HepG2 (cell line): ENCODE results near the gene CAMTA1. TPM values are rescaled to one million over a fixed set of nuclear protein-coding genes. Genes with fewer than 3 reads are reported as not detected.

Source experiments
- ATAC-seq: fragments of 200-7000 bp; cut with Tn5 transposase; 3 replicates; pipeline ENCODE4 v1.9.1; 2020; ENCODE audit warnings: mild to moderate bottlenecking, moderate library complexity
- BruUV-seq: library from RNA; stranded (reverse); fragments of 400-500 nt; replicated peaks from 2 replicates; lab custom pipeline; 2021; lab: Mats Ljungman, UMichigan
- CTCF ChIA-PET: fragments of 300-600 bp; formaldehyde crosslinking; extraction: SDS; loops from one replicate; lab custom pipeline; 2021; ENCODE audit warnings: low total read pairs, inconsistent platforms, low intra/inter-chr PET ratio; lab: Yijun Ruan, JAX
- POLR2A ChIA-PET: fragments of 350-600 bp; sonication (Branson Sonifier 250); formaldehyde crosslinking; loops from one replicate; lab custom pipeline; 2020; ENCODE audit warnings: antibody characterized with exemption, inconsistent platforms; lab: Yijun Ruan, JAX
- DNase-seq: peaks from one replicate; pipeline ENCODE4 v3.0.0-alpha.2; 2015; ENCODE audit warnings: low spot score
- FAIRE-seq: peaks from 3 replicates; lab custom pipeline; 2011; peaks lifted over from hg19 to GRCh38; lab: Jason Lieb, UNC
- H2AFZ ChIP-seq: one replicate; pipeline ENCODE4 v1.6.1; 2011; ENCODE audit warnings: low read length, inconsistent platforms
- H3K27ac ChIP-seq: fragments of 300-600 bp; 3 replicates; pipeline ENCODE4 v1.8.0; 2011; ENCODE audit warnings: mixed run types, mild to moderate bottlenecking, mixed read lengths, low read length, inconsistent platforms; ENCODE audit not compliant: insufficient read depth; ENCODE audit errors: extremely low read length
- H3K27me3 ChIP-seq, 2 experiments: fragments of 200-600 bp in 1 of 2; 2 replicates in 1 of 2; 3 replicates in 1 of 2; pipeline versions ENCODE4 v1.6.0 to v1.8.0; 2011; ENCODE audit warnings: low read length in 2 of 2, mild to moderate bottlenecking in 2 of 2, moderate library complexity in 2 of 2, inconsistent platforms in 1 of 2; ENCODE audit not compliant: insufficient read depth in 2 of 2, control insufficient read depth in 1 of 2
- H3K36me3 ChIP-seq, 2 experiments: fragments of 200-600 bp in 1 of 2; replicated peaks in 1 of 2; 2 replicates in 1 of 2; 3 replicates in 1 of 2; pipeline versions ENCODE4 v1.5.1 to v1.8.0; 2011; ENCODE audit warnings: low read length in 2 of 2, inconsistent platforms in 1 of 2; ENCODE audit not compliant: insufficient read depth in 2 of 2, control insufficient read depth in 1 of 2
- H3K4me1 ChIP-seq: 2 replicates; pipeline ENCODE4 v1.5.1; 2012; ENCODE audit warnings: low read length, inconsistent platforms; ENCODE audit not compliant: insufficient read depth
- H3K4me2 ChIP-seq: 2 replicates; pipeline ENCODE4 v1.6.0; 2011; ENCODE audit warnings: low read depth, low read length, inconsistent platforms
- H3K4me3 ChIP-seq, 3 experiments: fragments of 200-600 bp in 1 of 3; sonication (generic), shearing (Covaris generic) in 1 of 3; replicated peaks in 1 of 3; 2 replicates each; pipeline ENCODE4 v1.5.1; 2011 to 2016; ENCODE audit warnings: low read length in 3 of 3, inconsistent platforms in 2 of 3, low read depth in 2 of 3, mild to moderate bottlenecking in 2 of 3, control low read depth in 1 of 3, mixed read lengths in 1 of 3; ENCODE audit not compliant: insufficient read depth in 1 of 3
- H3K79me2 ChIP-seq: one replicate; pipeline ENCODE4 v1.6.1; 2011; ENCODE audit warnings: low read length, inconsistent platforms; ENCODE audit not compliant: insufficient read depth
- H3K9ac ChIP-seq: 2 replicates; pipeline ENCODE4 v1.6.0; 2011; ENCODE audit warnings: mild to moderate bottlenecking, low read depth, low read length, inconsistent platforms; ENCODE audit not compliant: insufficient read depth
- H3K9me3 ChIP-seq: 2 replicates; pipeline ENCODE4 v1.5.1; 2012; ENCODE audit warnings: mild to moderate bottlenecking, low read length
- H4K20me1 ChIP-seq: 2 replicates; pipeline ENCODE4 v1.6.0; 2011; ENCODE audit warnings: inconsistent platforms, mild to moderate bottlenecking, low read length, moderate library complexity; ENCODE audit not compliant: insufficient read depth
- DNMT1 ChIP-seq: sonication (generic); formaldehyde crosslinking; IDR thresholded peaks from 2 replicates; pipeline ENCODE4 v1.5.1; 2020; ENCODE audit warnings: mild to moderate bottlenecking, missing genetic modification reagents
- JARID2 ChIP-seq: sonication (generic); formaldehyde crosslinking; IDR thresholded peaks from 2 replicates; pipeline ENCODE4 v1.8.1; 2023; ENCODE audit warnings: missing genetic modification reagents, inconsistent platforms; ENCODE audit not compliant: insufficient replicate concordance
- NR2F6 ChIP-seq, 2 experiments: IDR thresholded peaks; 2 replicates each; pipeline ENCODE4 v1.6.1; 2016; ENCODE audit warnings: antibody characterized with exemption in 1 of 2, mild to moderate bottlenecking in 1 of 2
- PTBP1 ChIP-seq: fragments of 200-400 bp; formaldehyde crosslinking; IDR thresholded peaks from 2 replicates; pipeline ENCODE4 v1.6.1; 2018; ENCODE audit warnings: low read length, low read depth; ENCODE audit not compliant: poor library complexity, severe bottlenecking
- RBM22 ChIP-seq: fragments of 200-400 bp; formaldehyde crosslinking; optimal IDR thresholded peaks from 2 replicates; pipeline ENCODE3; 2017; ENCODE audit warnings: mild to moderate bottlenecking, low read length, moderate library complexity
- RFXAP ChIP-seq: sonication (generic); formaldehyde crosslinking; IDR thresholded peaks from 2 replicates; pipeline ENCODE4 v1.4.0; 2020; ENCODE audit warnings: missing genetic modification reagents, borderline replicate concordance
- SAFB2 ChIP-seq: sonication (generic); formaldehyde crosslinking; IDR thresholded peaks from 2 replicates; pipeline ENCODE4 v1.5.1; 2020; ENCODE audit warnings: missing genetic modification reagents, low read depth, mild to moderate bottlenecking, borderline replicate concordance
- SRSF1 ChIP-seq: fragments of 200-400 bp; formaldehyde crosslinking; optimal IDR thresholded peaks from 2 replicates; pipeline ENCODE3; 2017; ENCODE audit warnings: mild to moderate bottlenecking, low read depth, low read length, moderate library complexity
- SSRP1 ChIP-seq: IDR thresholded peaks from 2 replicates; pipeline ENCODE4 v1.6.1; 2016; ENCODE audit warnings: control low read depth
- TCF7 ChIP-seq: sonication (generic); IDR thresholded peaks from 2 replicates; pipeline ENCODE4 v1.6.1; 2016; ENCODE audit warnings: antibody characterized with exemption, low read depth
- ZNF160 ChIP-seq: sonication (generic); formaldehyde crosslinking; IDR thresholded peaks from 2 replicates; pipeline ENCODE4 v1.8.0; 2022; ENCODE audit warnings: mild to moderate bottlenecking, inconsistent platforms, missing genetic modification reagents
- ZNF567 ChIP-seq: sonication (generic); formaldehyde crosslinking; IDR thresholded peaks from 2 replicates; pipeline ENCODE4 v1.8.1; 2023; ENCODE audit warnings: mild to moderate bottlenecking, missing genetic modification reagents, borderline replicate concordance
- ZSCAN25 ChIP-seq: sonication (generic); formaldehyde crosslinking; IDR thresholded peaks from 2 replicates; pipeline ENCODE4 v1.8.0; 2022; ENCODE audit warnings: mild to moderate bottlenecking, missing genetic modification reagents
- WGBS: methylation state at CpG from one replicate; pipeline ENCODE4 v1.1.6; 2017; ENCODE audit warnings: low lambda C conversion rate; 5-methylcytosine and 5-hydroxymethylcytosine counted together
- in situ Hi-C: cut with HindIII; loops from 2 replicates; pipeline ENCODE4 v1.10.0; 2017; ENCODE audit warnings: low pct_unique_long_range_greater_than_20kb; ENCODE audit not compliant: extremely low pct_ligation_motif_present
- intact Hi-C: fragments of 100-400 bp; cut with micrococcal nuclease; formaldehyde crosslinking; loops from one replicate; pipeline ENCODE4 v1.10.0; 2022; ENCODE audit not compliant: unreplicated experiment
- polyA plus RNA-seq, 8 experiments: library from polyadenylated mRNA; depleted of rRNA in 3 of 8; stranded (reverse) in 7 of 8; unstranded in 1 of 8; fragments of >200 nt; fragmentation: Illumina TruSeq in 4 of 8; extraction: Trizol in 4 of 8; gene quantifications; 2 replicates each; pipeline versions ENCODE4 v1.2.1 to v1.2.3, GENCODE V29; 2011 to 2016; ENCODE audit warnings: low read depth in 4 of 8, missing spikeins in 1 of 8, mixed read lengths in 1 of 8; ENCODE audit not compliant: insufficient read depth in 1 of 8
- total RNA-seq, 5 experiments: library from RNA; depleted of rRNA; stranded (reverse); fragments of >200 nt; fragmentation: Illumina TruSeq; extraction: Trizol; gene quantifications; 2 replicates each; pipeline ENCODE4 v1.2.3, GENCODE V29; 2016; ENCODE audit warnings: low read depth in 1 of 5
- TF ChIP-seq, protein P1 (sequence below): fragments of 450-650 bp; IDR thresholded peaks from 2 replicates; pipeline ENCODE4 v1.6.1; 2017; ENCODE audit warnings: mild to moderate bottlenecking
- TF ChIP-seq, protein P2 (sequence below): sonication (generic); formaldehyde crosslinking; IDR thresholded peaks from 2 replicates; pipeline ENCODE4 v1.5.1; 2020; ENCODE audit warnings: mild to moderate bottlenecking, missing genetic modification reagents

CAMTA1 gene
- total and polyA plus RNA-seq, 2 of the 13 experiments (the other 11 are each of a cell fraction or from before 2014, with no cell fraction given), result 25.0 to 36.4 TPM

DNA sequence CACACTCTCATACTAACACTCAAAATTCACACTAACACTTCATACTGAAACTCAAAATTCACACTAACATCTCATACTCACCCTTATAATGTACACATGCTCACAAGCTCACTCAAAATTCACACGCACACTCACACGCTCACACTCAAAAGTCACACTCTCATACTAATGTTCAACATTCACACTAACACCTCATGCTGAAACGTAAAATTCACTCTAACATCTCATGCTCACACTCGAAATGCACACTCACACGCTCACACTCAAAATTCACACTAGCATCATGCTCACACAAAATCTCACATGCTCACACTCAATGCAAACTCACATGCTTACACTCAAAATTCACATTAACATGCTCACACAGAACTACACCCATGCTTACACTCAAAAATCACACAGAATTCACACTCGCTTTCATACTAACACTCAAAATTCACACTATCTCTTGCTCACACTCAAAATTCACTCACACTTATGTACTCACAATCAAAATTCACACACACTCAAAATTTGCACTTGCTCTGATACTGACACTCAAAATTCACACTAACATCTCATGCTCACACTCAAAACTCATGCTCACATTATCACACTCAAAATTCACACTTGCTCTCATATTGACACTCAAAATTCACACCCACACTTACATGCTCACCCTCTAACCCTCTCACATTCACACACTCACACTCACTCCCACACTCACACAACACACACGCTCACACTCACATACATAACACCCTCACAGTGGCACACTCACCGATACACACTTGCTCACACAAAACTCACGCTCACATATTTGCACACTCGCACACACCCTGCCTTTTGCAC is 721.4 kb downstream of the CAMTA1 start:
- H3K4me1 ChIP-seq, result peaks cover 19% of the 10 kb centered on the region
- H3K9ac ChIP-seq, result no peak overlapping the region
- H2AFZ ChIP-seq, result no peak overlapping the region
- no peak overlapping the region for H3K4me2 ChIP-seq
- no peaks in the 10 kb centered on the region for H3K36me3 ChIP-seq
- no peaks in the 10 kb centered on the region for H3K9me3 ChIP-seq
- ChIA-PET POLR2A (no interaction called here), CTCF (no interaction called here)
- intact Hi-C loops, result no loop called here
- no peak for DNase-seq
- no peak overlapping the region for H3K4me3 ChIP-seq
- no peaks in the 10 kb centered on the region for H4K20me1 ChIP-seq
- no peaks in the 10 kb centered on the region for H3K79me2 ChIP-seq
- H3K27me3 ChIP-seq, result peaks cover 0 to 3% of the 10 kb centered on the region in 2 experiments; a peak in 3 of 5 replicates
- H3K27ac ChIP-seq, result no peak overlapping the region
- 64% methylated on average over 10 of the region's 10 CpGs for WGBS
- no peak for ATAC-seq
- no peak for FAIRE-seq
- in situ Hi-C loops, result no loop called here
- no TSS peak for BruUV-seq
- TF ChIP-seq, protein P1, sequence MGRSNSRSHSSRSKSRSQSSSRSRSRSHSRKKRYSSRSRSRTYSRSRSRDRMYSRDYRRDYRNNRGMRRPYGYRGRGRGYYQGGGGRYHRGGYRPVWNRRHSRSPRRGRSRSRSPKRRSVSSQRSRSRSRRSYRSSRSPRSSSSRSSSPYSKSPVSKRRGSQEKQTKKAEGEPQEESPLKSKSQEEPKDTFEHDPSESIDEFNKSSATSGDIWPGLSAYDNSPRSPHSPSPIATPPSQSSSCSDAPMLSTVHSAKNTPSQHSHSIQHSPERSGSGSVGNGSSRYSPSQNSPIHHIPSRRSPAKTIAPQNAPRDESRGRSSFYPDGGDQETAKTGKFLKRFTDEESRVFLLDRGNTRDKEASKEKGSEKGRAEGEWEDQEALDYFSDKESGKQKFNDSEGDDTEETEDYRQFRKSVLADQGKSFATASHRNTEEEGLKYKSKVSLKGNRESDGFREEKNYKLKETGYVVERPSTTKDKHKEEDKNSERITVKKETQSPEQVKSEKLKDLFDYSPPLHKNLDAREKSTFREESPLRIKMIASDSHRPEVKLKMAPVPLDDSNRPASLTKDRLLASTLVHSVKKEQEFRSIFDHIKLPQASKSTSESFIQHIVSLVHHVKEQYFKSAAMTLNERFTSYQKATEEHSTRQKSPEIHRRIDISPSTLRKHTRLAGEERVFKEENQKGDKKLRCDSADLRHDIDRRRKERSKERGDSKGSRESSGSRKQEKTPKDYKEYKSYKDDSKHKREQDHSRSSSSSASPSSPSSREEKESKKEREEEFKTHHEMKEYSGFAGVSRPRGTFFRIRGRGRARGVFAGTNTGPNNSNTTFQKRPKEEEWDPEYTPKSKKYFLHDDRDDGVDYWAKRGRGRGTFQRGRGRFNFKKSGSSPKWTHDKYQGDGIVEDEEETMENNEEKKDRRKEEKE, result no peak
- TF ChIP-seq ZNF567 (CRISPR knock-in tag) (no peak), TCF7 (no peak), SAFB2 (no peak), NR2F6 (IDR thresholded peaks at IDR 0.05) (no peak), NR2F6 (CRISPR knock-in tag; IDR thresholded peaks at IDR 0.05) (no peak), JARID2 (CRISPR knock-in tag) (no peak), PTBP1 (no peak), SRSF1 (no peak), SSRP1 (CRISPR knock-in tag) (no peak), RBM22 (no peak), DNMT1 (CRISPR knock-in tag) (no peak), ZSCAN25 (no peak), ZNF160 (CRISPR knock-in tag) (no peak), RFXAP (CRISPR knock-in tag) (no peak)
- TF ChIP-seq, protein P2, sequence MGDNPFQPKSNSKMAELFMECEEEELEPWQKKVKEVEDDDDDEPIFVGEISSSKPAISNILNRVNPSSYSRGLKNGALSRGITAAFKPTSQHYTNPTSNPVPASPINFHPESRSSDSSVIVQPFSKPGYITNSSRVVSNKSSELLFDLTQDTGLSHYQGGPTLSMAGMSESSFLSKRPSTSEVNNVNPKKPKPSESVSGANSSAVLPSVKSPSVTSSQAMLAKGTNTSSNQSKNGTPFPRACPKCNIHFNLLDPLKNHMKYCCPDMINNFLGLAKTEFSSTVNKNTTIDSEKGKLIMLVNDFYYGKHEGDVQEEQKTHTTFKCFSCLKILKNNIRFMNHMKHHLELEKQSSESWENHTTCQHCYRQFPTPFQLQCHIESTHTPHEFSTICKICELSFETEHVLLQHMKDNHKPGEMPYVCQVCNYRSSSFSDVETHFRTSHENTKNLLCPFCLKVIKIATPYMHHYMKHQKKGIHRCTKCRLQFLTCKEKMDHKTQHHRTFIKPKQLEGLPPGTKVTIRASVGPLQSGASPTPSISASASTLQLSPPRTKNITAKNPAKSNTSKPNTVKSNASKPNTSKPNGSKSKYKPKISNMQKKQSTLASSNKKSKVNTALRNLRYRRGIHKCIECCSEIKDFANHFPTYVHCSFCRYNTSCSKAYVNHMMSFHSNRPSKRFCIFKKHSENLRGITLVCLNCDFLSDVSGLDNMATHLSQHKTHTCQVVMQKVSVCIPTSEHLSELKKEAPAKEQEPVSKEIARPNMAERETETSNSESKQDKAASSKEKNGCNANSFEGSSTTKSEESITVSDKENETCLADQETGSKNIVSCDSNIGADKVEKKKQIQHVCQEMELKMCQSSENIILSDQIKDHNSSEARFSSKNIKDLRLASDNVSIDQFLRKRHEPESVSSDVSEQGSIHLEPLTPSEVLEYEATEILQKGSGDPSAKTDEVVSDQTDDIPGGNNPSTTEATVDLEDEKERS (CRISPR knock-in tag), result no peak
